OCI-M2 (cell line): Measurements from ENCODE around the gene ULK4.

Experiments used
- DNase-seq: peaks from one replicate; lab custom pipeline; 2025; ENCODE audit not compliant: unreplicated experiment; lab: John Stamatoyannopoulos, UW

Gene ULK4

DNA sequence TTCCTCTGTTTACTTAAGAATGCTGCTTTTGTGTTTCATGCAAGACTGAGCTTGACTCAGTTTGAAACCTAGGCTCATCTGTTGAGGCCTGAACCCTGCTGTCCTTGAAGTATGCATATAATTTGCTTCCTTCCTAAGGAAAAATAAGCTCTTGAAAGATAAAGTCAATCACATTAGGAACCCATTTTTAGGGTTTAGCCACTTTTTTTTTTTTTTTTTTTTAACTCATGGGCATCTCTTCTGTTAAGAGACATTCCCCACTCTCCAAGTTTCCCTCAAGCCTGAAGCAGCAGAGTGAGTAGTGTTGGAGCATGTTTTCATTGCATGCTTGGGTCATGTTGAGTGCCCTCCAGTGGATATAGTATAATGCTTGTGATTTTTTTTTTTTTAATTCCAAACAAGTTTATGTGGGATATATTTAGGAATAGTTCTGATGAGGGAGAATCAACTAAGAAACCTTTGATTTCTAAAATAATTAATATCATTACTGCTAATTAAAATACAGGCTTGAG lies 759.0 kb downstream of the ULK4 start:
- no peak for DNase-seq

DNA sequence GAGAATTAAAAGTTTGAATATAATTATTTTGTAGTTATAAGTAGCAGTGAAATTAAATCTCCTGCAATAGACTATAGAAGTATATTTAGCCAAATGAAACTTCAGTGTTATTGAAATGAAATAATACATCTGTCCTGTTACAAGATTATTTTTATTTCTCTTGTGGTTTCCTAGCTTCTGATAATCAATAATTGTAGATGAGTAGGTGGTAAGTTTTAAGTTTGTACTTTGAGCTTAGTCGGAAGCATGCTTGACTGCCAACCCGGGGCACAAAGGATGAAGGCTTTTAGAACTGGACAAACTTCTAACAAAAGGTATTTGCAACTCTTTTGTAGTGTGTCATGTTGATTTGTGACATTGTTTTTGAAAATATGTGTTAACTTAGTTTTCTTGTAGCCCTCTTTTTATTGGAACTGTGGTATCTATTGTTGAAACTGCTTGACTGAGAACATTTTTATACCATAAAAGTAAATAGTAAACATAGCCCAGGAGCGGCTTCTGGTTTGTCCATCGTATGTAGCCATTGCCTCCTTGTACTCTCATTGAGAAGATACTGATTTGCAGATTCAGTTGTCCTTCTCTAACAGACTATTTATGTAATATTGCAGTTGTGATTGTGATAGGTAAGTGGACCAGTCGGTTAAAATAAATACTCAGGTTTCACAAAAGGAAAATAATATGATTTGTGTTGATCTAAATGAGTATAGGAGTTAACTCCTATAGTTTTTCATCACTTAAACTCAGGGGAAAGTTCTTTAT lies 759.6 kb downstream of the ULK4 start:
- no peak for DNase-seq

DNA sequence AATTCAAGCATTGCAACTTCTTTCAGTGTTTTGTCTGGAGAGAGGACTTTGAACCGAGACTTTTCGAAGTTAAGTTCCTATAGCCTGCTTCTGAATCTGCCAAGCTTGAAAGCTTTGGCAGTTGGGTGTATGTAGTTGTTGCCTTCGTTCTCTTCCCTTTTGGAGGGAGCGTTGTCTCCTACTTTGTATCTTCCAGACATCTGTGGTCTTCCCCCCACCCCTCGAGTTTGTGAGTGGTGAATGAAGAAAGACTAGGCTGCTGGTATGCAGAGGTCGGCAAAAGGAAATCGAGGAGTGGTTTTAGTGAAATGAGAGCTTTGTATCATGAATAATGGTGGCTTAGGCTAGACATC lies 761.3 kb downstream of the ULK4 start:
- DNase-seq: no peak

DNA sequence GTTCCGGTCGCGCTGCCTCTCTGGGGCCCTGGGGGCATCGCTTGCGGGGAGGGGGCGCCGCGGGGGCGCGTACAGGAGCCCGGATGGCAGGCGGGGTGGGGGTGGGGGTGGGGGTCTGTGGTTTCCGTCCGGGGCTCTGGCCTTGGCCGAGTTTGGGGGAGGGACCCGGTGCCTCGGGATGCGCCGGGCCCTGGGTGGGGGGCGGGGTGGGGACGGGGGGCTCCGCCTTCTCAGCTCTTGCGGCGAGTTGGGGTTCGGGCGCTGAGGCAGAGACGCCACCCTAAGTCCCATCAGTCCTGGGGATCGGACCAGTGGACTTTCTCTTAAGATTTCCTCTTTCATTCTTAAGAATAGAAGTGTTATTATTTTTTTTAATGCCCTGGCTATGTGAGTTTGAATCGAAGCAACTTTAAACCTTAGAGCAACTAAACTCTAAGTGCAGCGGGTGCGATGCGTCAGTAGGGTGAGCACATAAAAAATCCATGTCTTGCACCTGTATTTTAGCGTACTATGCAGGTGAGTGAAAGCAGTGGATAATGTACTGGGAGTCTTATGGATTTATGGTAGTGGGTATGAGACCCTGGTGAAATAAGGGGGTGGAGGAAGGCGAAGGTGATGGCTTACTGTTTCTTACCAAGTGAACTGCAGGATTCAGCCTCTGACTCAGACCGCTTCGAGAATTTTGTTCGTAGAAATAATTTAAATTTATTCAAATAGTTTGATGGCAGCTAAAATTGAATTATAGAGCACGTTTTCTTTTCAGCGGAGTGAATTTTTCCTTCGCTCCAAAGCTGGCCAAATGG lies 761.8 kb downstream of the ULK4 start:
- DNase-seq: no peak

DNA sequence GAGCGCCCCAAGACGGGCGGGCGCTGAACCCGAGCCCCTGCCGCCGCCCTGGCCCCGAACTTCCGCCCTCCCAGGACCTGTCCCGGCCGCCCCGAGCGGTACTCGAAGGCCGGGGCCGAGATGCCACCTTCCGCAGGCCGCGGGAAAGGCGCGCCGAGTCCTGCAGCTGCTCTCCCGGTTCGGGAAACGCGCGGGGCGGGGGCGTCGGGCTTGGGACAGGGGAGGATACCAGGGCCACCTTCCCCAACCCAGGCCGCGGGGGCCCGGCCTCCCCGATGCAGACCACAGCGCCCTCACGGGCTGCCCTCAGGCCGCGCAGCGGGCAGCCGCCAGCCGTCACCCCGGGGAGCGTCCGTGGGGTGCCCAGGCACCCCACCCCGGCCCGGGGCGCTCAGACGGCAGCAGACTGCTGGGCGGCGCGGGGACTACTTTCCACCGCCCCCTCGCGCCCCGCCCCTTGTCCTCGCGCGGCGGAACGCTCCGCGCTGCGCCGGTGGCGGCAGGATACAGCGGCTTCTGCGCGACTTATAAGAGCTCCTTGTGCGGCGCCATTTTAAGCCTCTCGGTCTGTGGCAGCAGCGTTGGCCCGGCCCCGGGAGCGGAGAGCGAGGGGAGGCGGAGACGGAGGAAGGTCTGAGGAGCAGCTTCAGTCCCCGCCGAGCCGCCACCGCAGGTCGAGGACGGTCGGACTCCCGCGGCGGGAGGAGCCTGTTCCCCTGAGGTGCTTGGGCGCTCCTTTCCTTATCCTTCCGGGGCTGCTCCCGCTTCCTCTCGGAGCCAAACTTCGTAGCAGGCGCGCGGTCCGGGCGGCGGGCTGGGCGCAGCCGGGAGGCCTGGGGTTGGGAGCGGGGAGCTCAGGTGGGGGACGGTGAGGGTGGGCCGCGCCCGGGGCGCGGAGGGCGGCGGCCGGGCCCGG lies 762.7 kb downstream of the ULK4 start, which contains the start of gene CTNNB1:
Gene CTNNB1, plus strand, starts transcription at position 556 of the 916 bp plus-strand sequence. CDS start 24,564 bp downstream, outside the sequence.
- DNase-seq: peak; percentile 33

DNA sequence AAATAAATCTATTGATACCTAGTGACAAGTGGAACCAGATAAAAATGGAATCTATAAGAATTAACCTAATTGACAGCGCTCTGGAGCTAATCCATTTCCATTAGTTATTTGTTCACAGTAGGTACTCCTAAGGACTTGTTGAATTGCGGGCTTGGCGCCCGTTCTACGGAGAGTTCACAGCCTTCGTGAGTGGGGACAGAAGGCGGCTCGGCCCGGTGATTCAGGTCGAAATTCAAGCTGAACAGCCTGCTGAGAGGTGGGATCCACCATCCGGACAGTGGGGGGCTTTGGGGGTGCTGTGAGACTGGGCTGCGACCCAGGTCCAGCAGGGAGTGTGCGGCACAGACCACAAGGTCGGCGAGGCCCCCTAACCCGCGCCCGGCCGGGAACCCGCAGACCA lies 763.4 kb downstream of the ULK4 start:
- DNase-seq: no peak

DNA sequence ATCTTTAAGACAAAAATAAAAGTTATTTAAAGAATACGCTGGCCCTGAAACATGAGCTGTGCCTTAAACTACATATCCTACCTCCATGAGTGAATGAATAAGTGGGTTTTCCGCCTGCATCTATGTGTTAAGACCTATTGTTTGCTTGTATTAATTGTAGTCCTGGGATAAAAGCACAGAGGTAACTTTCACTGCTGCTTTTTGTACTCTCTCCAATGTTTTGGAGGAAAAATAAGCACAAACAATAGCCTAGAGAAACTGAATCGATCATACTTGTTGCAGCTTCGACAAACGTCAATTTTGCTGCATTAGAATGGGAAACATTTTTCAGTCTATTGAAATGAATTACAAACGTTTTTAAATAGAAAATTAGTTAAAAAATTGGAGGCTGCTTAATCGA lies 763.9 kb downstream of the ULK4 start:
- DNase-seq: no peak
